ENCODE results near the gene APOD.

The APOD gene

DNA sequence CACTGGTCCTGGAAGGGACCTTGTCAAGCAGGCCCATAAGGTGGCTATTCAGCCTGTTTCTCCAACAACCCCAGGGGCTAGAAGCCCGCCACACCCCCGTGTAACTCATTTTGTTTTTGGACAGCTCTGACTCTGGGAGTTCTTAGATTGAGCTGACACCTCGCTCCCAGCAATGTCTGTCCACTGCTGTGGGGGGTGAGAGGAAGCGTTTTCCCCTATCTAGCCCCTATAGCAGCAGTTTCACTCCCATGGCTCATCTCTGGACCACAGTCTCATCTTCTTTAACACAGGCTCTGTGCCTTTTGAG is 39.6 kb downstream of the APOD start:
- no peak overlapping the region for H3K27ac ChIP-seq
- no peak for TF ChIP-seq ZFX (IDR thresholded peaks at IDR 0.05; ENCODE audit: borderline replicate concordance)

DNA sequence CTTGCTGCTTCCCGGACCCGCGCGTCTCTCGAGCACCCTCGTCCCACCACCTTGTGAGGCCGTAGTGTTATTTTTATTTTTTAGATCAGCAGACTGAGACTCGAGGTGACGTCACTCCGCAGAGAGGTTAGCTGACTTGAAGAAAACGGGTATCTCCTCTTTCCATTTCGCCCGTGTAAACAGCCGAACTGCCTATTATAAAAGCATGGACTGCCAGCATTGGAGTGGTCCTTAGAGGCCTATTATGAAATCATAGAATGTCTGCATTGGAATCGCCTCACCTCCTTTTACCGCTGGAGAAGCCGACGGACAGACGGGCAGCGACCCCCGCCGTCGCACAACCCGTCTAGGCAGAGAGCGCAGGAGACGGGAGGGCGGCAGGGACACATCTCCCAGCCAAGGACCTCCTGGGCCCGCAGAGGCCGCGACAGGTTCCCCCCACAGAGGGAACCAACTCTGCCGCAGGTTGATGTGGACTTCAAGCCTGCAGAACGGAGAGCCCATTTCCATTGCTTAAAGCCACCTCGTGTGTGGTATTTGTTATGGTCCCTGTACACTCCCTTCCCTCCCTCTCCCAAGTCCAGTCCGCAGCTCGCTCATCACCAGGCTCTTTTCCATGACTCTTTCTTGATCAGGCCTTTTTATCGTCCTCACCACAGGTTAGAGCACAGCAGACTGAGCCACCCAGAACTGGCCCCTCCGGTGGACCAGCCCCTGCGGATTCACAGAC is 40.1 kb downstream of the APOD start:
- TF ChIP-seq, protein P1, sequence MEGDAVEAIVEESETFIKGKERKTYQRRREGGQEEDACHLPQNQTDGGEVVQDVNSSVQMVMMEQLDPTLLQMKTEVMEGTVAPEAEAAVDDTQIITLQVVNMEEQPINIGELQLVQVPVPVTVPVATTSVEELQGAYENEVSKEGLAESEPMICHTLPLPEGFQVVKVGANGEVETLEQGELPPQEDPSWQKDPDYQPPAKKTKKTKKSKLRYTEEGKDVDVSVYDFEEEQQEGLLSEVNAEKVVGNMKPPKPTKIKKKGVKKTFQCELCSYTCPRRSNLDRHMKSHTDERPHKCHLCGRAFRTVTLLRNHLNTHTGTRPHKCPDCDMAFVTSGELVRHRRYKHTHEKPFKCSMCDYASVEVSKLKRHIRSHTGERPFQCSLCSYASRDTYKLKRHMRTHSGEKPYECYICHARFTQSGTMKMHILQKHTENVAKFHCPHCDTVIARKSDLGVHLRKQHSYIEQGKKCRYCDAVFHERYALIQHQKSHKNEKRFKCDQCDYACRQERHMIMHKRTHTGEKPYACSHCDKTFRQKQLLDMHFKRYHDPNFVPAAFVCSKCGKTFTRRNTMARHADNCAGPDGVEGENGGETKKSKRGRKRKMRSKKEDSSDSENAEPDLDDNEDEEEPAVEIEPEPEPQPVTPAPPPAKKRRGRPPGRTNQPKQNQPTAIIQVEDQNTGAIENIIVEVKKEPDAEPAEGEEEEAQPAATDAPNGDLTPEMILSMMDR (IDR thresholded peaks at IDR 0.05), result no peak
- H3K27ac ChIP-seq, result no peak overlapping the region

DNA sequence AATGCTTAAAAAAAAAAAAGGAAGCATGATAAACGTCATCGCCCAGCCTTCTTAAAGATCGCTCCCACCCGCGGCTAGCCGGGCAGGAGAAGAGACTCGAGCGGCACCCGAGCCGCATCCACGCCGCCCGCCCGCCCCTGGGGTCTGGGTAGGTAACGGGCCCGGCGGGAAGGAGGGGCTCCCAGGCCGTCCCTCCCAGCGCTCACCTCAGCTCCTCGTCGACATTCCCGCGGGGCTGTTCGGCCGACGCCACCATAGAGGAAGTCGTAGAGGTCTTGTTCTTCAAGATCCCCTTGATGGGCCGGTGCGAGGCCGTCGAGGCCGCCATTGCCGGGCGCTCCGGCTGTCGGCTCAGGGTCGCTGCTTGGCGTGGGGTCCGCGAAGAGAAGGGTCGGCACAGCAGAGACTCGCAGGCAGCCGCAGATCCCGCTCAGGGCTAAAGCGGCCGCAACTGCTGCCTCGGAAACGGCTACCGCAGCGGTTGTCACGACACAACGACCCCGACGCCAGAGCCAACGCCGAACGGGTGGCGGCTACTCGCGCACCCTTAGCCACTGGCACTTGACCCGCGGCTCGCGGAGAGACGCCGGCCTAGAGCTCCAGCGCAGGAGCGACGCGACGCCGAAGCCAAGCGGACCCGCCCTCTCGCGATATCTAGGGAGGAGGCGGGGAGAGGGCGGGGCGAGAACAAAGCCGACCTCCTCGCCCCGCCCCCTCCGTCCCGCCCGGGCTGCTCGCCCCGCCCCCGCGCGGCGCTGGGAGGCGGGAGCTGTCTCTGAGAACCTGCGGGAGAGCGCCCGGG is 40.8 kb downstream of the APOD start, which contains the start of gene PPP1R2:
Gene PPP1R2, minus strand, starts transcription at position 628 of the 802 bp plus-strand sequence. Its CDS starts 300 bp downstream, at position 328.
- peak within 1 kb of the TSS; percentile 42; the same call in 1 of the 2 replicates for H3K27ac ChIP-seq
- no peak for TF ChIP-seq ZFX (IDR thresholded peaks at IDR 0.05; ENCODE audit: borderline replicate concordance)
- TF ChIP-seq, protein P1 (IDR thresholded peaks at IDR 0.05), result no peak

DNA sequence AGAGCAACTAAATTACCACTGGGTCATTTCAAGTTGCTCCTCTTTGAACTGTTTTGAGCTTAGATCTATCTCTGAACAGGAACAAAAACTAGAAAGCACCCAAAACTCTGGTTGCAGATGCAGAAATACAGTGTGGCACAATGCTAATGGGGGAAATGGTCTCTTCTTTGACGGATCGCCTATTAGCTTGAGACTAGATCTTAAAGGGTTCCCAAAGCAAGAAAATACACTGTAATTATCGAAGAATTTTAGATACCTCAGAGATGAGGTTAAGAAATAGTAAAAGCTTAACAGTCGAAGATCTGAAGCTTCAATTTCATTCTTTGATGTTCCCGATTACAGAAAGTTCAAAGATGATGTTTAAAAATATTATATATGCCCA is 41.4 kb downstream of the APOD start:
- no peak overlapping the region for H3K27ac ChIP-seq
- TF ChIP-seq, protein P1 (IDR thresholded peaks at IDR 0.05), result no peak
- TF ChIP-seq ZFX (IDR thresholded peaks at IDR 0.05; ENCODE audit: borderline replicate concordance), result no peak

DNA sequence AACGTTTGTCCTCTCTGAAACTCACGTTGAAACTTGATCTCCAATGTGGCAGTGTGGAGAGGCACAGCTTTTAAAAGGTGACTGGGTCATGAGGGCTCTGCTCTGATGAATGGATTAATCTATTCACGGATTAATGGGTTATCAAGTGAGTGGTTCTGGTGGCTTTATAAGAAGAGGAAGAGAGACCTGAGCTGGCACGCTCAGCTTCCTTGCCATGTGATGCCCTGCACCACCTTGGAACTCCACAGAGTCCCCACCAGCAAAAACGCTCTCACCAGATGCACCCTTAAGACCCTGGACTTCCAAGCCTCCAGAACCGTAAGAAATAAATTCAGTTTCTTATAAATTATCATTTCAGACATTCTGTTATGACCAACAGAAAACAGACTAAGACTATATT is 43.2 kb downstream of the APOD start:
- TF ChIP-seq, protein P1 (IDR thresholded peaks at IDR 0.05), result no peak
- no peak for TF ChIP-seq ZFX (IDR thresholded peaks at IDR 0.05; ENCODE audit: borderline replicate concordance)
- H3K27ac ChIP-seq, result no peak overlapping the region

DNA sequence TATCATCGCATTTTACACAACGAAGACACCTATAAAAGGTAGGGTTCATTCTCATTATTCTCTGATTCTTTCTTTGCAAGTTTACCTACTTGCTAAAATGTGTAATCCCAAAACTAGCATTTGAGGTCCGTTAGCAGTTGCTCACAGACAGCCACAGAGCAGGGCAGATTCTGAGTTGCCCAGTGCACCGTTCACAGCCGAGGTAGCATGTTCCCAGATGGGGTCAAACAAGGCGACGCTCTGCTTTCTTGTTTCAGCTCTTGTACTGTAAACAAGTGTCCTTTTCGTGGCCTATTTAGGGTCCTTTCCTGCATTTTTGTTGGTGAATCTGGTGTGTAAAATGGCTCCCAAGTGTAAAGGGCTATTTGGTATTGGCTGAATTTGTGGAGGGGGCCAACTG is 43.7 kb downstream of the APOD start:
- TF ChIP-seq, protein P1 (IDR thresholded peaks at IDR 0.05), result no peak
- no peak for TF ChIP-seq ZFX (IDR thresholded peaks at IDR 0.05; ENCODE audit: borderline replicate concordance)
- H3K27ac ChIP-seq, result no peak overlapping the region

DNA sequence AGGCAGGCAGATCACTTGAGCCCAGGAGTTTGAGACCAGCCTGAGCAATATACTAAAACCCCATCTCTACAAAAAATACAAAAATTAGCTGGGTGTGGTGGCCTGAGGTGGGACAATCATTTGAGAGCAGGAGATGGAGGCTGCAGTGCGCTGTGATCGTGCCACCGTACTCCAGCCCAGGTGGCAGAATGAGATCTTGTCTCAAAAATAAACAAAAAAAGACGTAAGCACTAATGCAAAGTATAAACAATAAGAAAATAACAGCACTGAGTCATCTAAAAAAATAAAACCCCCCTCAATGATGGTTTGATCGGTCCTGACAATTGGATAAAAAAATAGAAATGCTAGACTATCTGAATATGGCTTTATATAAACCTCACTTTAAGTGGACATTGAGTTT is 44.3 kb downstream of the APOD start:
- no peak for TF ChIP-seq ZFX (IDR thresholded peaks at IDR 0.05; ENCODE audit: borderline replicate concordance)
- TF ChIP-seq, protein P1 (IDR thresholded peaks at IDR 0.05), result no peak
- H3K27ac ChIP-seq, result no peak overlapping the region

Data from 22Rv1 (cell line).